HL-60/S4 (cell line): ENCODE results near the gene ZDHHC14.
"Not testable (repeated sequence)": the region's sequence is repeated elsewhere in the genome, so short reads cannot be mapped to it uniquely, and the experiment has no call there.

Experiments used
- in situ Hi-C: fragments of 300-500 bp; cut with MboI; formaldehyde crosslinking; loops from 2 replicates; pipeline ENCODE4 v1.14.3; 2022; ENCODE audit warnings: low sequenced_read_pairs

ZDHHC14 gene

GRCh38 chr6:157561929-157562810 is 181.2 kb downstream of the ZDHHC14 start:
- in situ Hi-C loops, result no loop called here

GRCh38 chr6:157562997-157563396 is 182.0 kb downstream of the ZDHHC14 start:
- in situ Hi-C loops, result no loop called here

DNA sequence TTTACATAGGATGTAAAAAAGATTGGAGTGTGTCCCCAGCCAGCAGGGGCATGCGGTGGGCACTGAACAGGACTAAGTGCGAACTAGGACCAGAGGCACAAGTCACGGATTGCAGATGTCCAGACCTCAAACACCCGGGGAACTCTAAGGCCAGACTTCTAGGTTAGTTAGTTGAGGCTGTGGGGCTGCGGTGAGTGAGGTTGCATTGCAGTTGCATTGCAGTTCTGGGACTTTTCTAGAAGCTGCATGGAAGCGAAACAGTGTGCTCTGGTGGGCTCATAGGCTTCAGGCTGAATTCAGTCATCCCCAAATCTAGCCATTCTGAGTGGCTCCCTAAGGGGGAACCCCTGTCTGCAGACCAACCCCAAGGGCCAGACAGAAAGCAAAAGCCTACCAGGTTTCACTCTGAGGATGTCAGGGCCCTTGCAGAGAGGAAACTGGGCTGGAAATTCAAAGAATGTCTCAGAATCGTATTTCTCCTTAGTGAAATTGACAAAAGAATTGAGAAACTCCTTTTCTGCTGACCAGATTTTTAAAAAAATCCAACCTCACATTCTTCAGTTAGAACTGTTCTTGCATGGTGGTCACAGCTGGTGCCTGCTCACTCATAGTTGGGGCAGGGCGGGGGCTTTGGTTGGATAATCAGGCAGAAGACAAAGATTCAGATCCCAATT is 182.8 kb downstream of the ZDHHC14 start:
- in situ Hi-C loops, result no loop called here

DNA sequence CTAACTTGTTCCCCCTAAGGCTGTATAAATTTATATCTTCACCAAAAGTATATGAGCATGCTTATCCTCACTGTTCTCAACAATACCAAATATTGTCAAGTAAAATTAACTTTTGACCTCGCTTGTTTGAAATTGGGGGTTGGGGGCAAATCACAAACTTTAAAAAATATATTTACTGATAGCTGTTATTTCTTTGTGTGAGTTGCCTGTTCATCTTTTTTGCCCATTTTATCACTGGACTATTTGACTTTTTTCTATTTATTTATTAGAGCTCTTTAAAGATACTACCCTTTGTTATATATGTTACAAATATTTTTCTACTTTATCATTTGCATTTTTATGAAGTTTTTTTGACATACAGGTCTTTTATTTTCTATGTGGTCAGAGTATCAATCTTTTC is 187.7 kb downstream of the ZDHHC14 start:
- in situ Hi-C loops, result no loop called here

DNA sequence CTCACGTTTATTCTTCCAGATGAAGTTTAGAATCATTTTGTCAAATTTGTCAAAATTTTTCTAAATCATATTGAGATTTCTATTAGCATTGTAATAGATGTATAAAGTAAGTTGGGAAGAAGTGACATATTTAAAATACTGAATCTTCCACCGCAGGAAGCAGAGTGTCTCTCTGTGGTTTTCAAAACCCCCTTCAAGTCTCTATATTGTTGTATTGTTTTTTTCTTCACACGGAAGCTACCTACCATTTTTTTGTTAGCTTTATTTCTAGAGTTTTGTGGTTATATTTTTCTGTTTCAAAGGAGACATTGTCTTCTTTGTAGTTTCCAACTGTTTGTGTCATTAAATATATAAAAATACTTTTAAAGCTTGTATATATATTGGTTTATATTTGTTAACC is 188.6 kb downstream of the ZDHHC14 start:
- in situ Hi-C loops, result no loop called here

DNA sequence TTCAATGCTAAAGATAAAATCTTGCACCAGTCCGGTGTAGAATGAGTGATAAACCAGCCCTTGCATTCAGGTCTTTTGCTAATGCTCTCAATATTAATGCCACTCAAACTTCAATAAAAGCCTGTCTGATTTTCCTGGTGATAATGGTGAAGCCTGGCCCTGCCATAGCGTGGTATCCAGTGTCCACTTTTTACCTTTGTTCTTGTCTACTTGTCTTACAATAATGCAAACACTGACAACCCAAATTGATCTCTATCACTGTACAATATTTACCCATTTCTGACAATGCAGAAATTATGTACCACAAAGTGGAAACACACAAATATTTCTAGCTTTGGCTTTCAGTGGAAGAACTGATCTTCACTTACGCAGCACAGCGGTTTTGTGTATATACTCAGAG is 189.1 kb downstream of the ZDHHC14 start:
- in situ Hi-C loops, result no loop called here

DNA sequence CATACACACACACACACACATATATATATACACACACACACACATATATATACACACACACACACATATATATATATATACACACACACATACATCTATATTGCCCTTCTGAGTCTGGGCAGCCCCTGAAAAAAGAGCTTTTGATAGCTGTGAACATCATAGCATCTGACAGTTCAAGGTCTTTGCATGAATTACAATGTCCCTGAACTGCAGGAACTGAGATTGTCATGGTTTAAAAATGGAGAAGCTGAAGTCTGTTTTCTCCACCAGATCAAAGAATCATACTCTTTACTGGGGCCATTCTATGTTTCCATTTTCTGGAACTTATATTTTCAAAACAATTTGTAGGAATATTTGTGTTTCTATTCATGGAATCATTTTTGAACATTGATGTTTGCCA is 189.8 kb downstream of the ZDHHC14 start:
- in situ Hi-C loops, result no loop called here

DNA sequence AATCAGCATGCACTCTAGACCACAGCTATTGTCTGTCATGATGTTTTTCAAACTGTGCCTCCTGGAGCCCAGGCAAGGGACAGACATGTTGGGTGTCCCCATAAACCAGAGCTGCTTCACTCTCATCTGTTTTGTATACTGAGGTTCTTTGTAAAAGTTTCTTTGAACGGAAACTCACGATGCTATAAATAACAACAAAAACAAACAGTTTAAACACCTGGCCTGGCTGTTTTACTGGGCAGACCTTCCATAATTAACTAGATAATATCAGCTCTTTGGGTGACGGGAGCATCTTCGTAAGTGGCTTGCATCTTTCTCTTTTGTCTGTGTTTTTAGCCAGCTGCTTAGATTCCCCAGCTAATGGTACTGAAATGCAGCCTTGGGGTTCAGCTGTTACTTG is 190.3 kb downstream of the ZDHHC14 start:
- in situ Hi-C loops, result no loop called here

GRCh38 chr6:157571950-157572349 is 191.0 kb downstream of the ZDHHC14 start:
- in situ Hi-C loops, result no loop called here

GRCh38 chr6:157574851-157575424 is 193.9 kb downstream of the ZDHHC14 start:
- in situ Hi-C loops, result no loop called here

GRCh38 chr6:157575436-157576145 is 194.6 kb downstream of the ZDHHC14 start:
- in situ Hi-C loops, result no loop called here

- in situ Hi-C loops, result not testable (repeated sequence)
These were observed 196.0 kb downstream of the ZDHHC14 start for GRCh38 chr6:157576991-157577390.

DNA sequence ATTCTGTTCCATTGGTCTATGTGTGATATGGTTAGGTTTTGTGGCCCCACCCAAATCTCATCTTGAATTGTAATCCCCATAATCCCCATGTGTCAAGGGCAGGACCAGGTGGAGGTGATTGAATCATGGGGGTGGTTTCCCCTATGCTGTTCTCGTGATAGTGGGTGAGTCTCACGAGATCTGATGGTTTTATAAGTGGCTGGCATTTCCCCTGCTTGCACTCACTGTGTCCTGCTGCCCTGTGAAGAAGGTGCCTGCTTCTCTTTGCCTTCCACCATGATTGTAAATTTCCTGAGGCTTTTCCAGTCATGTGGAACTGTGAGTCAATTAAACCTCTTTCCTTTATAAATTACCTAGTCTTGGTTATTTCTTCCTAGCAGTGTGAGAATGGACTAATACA is 197.5 kb downstream of the ZDHHC14 start:
- in situ Hi-C loops, result not testable (repeated sequence)

DNA sequence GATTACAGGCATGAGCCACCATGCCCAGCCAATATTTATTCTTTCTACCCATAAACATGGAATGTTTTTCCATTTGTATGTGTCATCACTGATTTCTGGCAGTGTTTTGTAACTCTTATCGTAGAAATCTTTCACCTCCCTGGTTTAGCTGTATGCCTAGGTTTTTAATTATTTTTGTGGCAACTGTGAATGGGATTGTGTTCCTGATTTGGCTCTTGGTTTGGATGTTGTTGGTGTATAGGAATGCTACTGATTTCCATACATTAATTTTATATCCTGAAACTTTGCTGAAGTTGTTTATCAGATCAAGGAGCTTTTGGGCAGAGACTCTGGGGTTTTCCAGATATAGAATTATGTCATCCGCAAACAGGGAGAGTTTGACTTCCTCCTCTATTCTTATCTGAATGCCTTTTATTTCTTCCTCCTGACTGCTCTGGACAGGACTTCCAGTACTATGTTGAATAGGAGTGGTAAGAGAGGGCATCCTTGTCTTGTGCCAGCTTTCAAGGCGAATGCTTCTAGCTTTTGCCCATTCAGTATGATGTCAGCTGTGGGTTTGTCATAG is 198.6 kb downstream of the ZDHHC14 start:
- in situ Hi-C loops, result no loop called here

DNA sequence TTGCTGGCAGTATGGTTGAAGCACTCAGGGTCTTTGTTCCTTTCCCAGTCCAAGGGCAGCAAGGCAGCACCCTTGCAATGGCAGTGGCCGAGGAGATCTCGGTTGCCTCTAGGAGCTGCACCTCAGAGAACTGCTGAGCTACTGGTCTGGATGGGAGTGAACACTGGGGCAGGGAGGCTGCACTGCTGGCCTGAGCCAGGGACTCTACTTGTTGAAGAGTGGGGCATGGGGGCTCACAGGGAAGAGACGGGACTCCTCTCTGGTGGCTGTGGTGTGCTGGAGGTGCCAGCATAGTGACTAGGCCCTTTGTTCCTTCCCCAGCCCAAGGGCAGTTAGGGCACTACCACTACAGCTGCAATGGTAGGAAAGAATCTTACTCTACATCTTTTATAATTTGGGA is 203.0 kb downstream of the ZDHHC14 start:
- in situ Hi-C loops, result no loop called here

DNA sequence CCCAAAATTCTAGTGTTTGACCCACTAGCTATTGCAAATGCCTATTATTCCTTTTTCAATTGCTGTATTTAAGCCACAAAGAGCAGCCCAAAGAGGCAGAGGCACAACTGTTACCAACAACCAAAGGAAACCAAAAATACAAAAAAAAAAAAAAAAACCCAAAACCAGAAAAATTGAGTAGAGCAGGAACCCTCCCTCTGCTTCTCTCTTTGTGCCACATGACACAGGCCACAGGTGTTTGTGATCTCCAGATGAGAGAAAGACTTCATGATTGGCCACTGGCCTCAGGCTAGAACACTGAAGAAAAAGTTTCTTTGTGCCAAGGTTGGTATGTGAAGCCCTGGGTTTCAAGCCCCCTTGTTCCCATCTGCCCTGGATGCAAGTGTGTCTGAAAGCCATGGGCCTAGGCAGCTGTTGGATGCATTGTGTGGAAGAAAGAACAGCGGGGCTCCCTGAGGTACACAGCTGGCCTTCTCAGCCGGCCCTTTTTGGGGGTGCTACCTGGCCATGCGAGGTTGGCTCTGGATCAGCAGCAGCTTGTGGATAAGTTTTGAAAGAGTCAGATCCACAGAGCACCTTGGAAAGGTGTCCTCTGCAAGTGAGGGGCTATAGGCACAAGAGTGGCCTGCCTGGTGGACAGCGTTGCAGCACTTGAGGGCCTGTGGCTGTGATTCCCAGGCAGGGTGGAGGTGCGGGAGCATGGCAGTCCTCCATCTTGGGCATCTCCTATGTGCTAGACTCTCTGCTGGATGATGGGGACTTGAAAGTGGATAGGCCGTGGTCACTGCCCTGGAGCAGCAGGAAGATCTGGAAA is 204.5 kb downstream of the ZDHHC14 start:
- in situ Hi-C loops, result no loop called here

GRCh38 chr6:157586088-157586414 is 205.1 kb downstream of the ZDHHC14 start:
- in situ Hi-C loops, result no loop called here

DNA sequence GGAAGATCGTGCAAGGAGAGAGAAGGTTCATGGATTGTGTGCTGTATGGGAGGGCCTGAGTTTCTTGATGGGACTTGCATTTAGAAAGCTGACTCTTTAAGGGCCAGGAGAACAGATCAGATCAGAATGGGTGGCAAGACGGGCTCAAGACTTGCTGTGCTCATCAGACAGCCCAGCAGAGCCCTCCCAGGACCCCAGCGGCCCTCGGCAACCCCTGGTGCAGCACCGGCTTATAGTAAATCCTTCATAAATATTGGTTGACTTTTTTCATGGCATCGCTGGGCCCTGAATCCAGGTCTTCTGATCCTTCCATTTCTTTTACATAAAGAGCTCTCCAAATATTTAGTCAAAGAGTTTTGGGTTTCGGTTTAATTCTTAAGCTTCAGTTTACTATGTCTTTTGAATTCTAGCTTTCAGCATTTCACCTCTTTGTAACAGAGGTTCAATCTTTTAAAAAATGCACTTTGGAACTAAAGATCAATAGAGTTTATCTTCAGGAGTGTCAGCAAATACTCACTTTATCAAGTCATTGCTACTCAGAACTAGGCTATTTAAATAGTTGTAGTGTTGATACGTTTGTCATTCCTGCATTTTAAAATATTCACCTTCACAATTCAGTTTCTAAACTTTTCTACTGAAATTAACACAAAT is 205.6 kb downstream of the ZDHHC14 start:
- in situ Hi-C loops, result no loop called here

DNA sequence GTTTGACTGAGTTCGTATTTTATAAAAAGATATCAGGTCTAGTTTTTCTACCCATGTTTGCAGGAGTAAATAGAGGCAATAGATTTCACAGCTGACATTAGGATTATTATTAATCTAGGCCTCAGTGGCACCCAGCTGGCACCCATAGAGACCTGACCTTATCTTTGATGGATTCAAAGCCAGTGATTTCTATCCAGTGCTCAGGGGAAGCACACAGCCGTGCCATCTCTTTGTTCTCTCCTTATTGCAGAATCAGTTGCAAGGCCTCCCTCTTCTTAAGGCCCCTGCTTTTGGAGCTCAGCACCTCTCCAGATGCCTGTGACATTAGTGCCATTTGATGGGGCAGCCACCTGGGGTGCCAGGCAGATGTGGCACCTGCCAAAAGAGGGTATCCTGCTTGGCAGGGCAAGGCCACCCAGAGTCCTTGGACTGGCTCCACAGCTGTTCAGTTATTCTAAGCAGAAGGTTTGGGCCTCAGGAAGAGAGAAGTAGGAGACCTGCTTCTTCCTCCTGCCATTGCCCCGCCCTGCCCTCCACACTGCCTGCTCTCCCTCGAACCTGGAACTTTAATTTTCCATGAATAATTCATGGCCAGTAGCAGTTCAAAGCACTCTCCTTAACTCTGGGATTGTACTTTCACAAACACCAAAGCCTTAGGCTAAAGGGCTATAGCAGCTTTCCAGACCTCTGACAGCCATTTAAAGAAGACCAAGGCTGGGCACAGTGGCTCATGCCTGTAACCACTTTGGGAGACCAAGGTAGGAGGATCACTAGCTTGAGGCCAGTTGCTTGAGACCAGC is 206.3 kb downstream of the ZDHHC14 start:
- in situ Hi-C loops, result no loop called here
